H9 (cell line): ENCODE results near the gene SSR3. TPM values are rescaled to one million over a fixed set of nuclear protein-coding genes. Genes with fewer than 3 reads are reported as not detected.

Experiments used
- DNase-seq: peaks from one replicate; pipeline ENCODE4 v3.0.0-alpha.2; 2017
- H2AFZ ChIP-seq: one replicate; pipeline ENCODE4 v1.6.1; 2013; ENCODE audit warnings: mild to moderate bottlenecking, low read length, control low read depth, moderate library complexity
- H2AK5ac ChIP-seq: 2 replicates; pipeline ENCODE4 v1.6.1; 2013; ENCODE audit warnings: low read length, control low read depth, mixed read lengths; ENCODE audit not compliant: insufficient read length
- H2BK120ac ChIP-seq: one replicate; pipeline ENCODE4 v1.6.1; 2013; ENCODE audit warnings: low read depth, mild to moderate bottlenecking, low read length, control low read depth, inconsistent platforms; ENCODE audit not compliant: poor library complexity, severe bottlenecking
- H2BK12ac ChIP-seq: 2 replicates; pipeline ENCODE4 v1.6.1; 2013; ENCODE audit warnings: low read length, control low read depth, mixed read lengths, low read depth; ENCODE audit not compliant: insufficient read length
- H2BK15ac ChIP-seq: 2 replicates; pipeline ENCODE4 v1.6.1; 2013; ENCODE audit warnings: low read depth, low read length, control low read depth
- H2BK20ac ChIP-seq: one replicate; pipeline ENCODE4 v1.6.1; 2013; ENCODE audit warnings: low read depth, mild to moderate bottlenecking, low read length, control low read depth, inconsistent platforms; ENCODE audit not compliant: poor library complexity, severe bottlenecking
- H2BK5ac ChIP-seq: 2 replicates; pipeline ENCODE4 v1.6.1; 2013; ENCODE audit warnings: low read length, control low read depth, mixed read lengths; ENCODE audit not compliant: insufficient read length
- H3K14ac ChIP-seq: 2 replicates; pipeline ENCODE4 v1.6.1; 2013; ENCODE audit warnings: low read length, control low read depth; ENCODE audit not compliant: insufficient read depth
- H3K18ac ChIP-seq: 2 replicates; pipeline ENCODE4 v1.6.1; 2013; ENCODE audit warnings: low read depth, mild to moderate bottlenecking, mixed read lengths, low read length, control low read depth; ENCODE audit not compliant: insufficient read length
- H3K23ac ChIP-seq: 2 replicates; pipeline ENCODE4 v1.6.1; 2013; ENCODE audit warnings: low read length, control low read depth, mixed read lengths, low read depth; ENCODE audit not compliant: insufficient read length
- H3K23me2 ChIP-seq: 2 replicates; pipeline ENCODE4 v1.6.1; 2013; ENCODE audit warnings: low read depth, mild to moderate bottlenecking, mixed read lengths, low read length, control low read depth; ENCODE audit not compliant: insufficient read length, poor library complexity, severe bottlenecking
- H3K27ac ChIP-seq: 2 replicates; pipeline ENCODE4 v1.5.1; 2013; ENCODE audit warnings: low read length, control low read depth, mixed read lengths, low read depth; ENCODE audit not compliant: insufficient read length
- H3K27me3 ChIP-seq: 2 replicates; pipeline ENCODE4 v1.6.1; 2013; ENCODE audit warnings: low read length, control low read depth, inconsistent platforms; ENCODE audit not compliant: insufficient read depth
- H3K4ac ChIP-seq: 2 replicates; pipeline ENCODE4 v1.6.1; 2013; ENCODE audit warnings: low read depth, mild to moderate bottlenecking, control low read depth, inconsistent platforms, low read length, moderate library complexity
- H3K4me1 ChIP-seq: 2 replicates; pipeline ENCODE4 v1.6.1; 2013; ENCODE audit warnings: low read length, control low read depth, inconsistent platforms; ENCODE audit not compliant: insufficient read depth
- H3K4me2 ChIP-seq: 2 replicates; pipeline ENCODE4 v1.6.1; 2013; ENCODE audit warnings: low read length, control low read depth, mixed read lengths; ENCODE audit not compliant: insufficient read length, insufficient read depth
- H3K56ac ChIP-seq: 2 replicates; pipeline ENCODE4 v1.6.1; 2013; ENCODE audit warnings: low read depth, mild to moderate bottlenecking, mixed read lengths, low read length, control low read depth; ENCODE audit not compliant: insufficient read length
- H3K79me1 ChIP-seq: 2 replicates; pipeline ENCODE4 v1.6.1; 2013; ENCODE audit warnings: low read depth, mild to moderate bottlenecking, moderate library complexity, low read length, control low read depth, inconsistent platforms; ENCODE audit not compliant: insufficient read depth, poor library complexity, severe bottlenecking
- H3K79me2 ChIP-seq: 2 replicates; pipeline ENCODE4 v1.6.1; 2013; ENCODE audit warnings: low read length, control low read depth, inconsistent platforms; ENCODE audit not compliant: insufficient read depth
- H3K9ac ChIP-seq: 2 replicates; pipeline ENCODE4 v1.6.1; 2013; ENCODE audit warnings: low read length, control low read depth, mixed read lengths; ENCODE audit not compliant: insufficient read length; ENCODE audit errors: extremely low read depth
- H3K9me3 ChIP-seq: one replicate; pipeline ENCODE4 v1.6.1; 2013; ENCODE audit warnings: low read depth, low read length, inconsistent platforms; ENCODE audit not compliant: control insufficient read depth
- H3T11ph ChIP-seq: one replicate; pipeline ENCODE4 v1.6.1; 2013; ENCODE audit warnings: mild to moderate bottlenecking, low read length, control low read depth, inconsistent platforms
- H4K20me1 ChIP-seq: one replicate; pipeline ENCODE4 v1.6.1; 2013; ENCODE audit not compliant: control insufficient read depth, insufficient read length, insufficient read depth
- H4K5ac ChIP-seq: 2 replicates; pipeline ENCODE4 v1.6.1; 2013; ENCODE audit warnings: low read depth, mild to moderate bottlenecking, mixed read lengths, low read length, control low read depth; ENCODE audit not compliant: insufficient read length
- H4K8ac ChIP-seq: replicated peaks from 2 replicates; pipeline ENCODE4 v1.6.1; 2013; ENCODE audit warnings: low read length, control low read depth, mixed read lengths, low read depth; ENCODE audit not compliant: insufficient read length
- H4K91ac ChIP-seq: 2 replicates; pipeline ENCODE4 v1.6.1; 2013; ENCODE audit warnings: low read depth, mild to moderate bottlenecking, moderate library complexity, mixed read lengths, low read length, control low read depth; ENCODE audit not compliant: insufficient read length
- H3K27ac Mint-ChIP-seq, 3 experiments: 2 replicates in 2 of 3; 3 replicates in 1 of 3; pipeline ENCODE4 v1.8.0; 2020 to 2021; ENCODE audit warnings: mixed read lengths in 3 of 3, mild to moderate bottlenecking in 1 of 3, moderate library complexity in 1 of 3
- H3K27me3 Mint-ChIP-seq: 2 replicates; pipeline ENCODE4 v1.8.0; 2021; ENCODE audit warnings: low read depth, mild to moderate bottlenecking, moderate library complexity, mixed read lengths
- H3K36me3 Mint-ChIP-seq, 3 experiments: 2 replicates in 2 of 3; 3 replicates in 1 of 3; pipeline ENCODE4 v1.8.0; 2020 to 2021; ENCODE audit warnings: low read depth in 3 of 3, mixed read lengths in 3 of 3; ENCODE audit not compliant: insufficient read depth in 1 of 3
- H3K4me1 Mint-ChIP-seq, 2 experiments: 2 replicates each; pipeline ENCODE4 v1.8.0; 2020; ENCODE audit warnings: mixed read lengths in 2 of 2
- H3K4me3 Mint-ChIP-seq, 2 experiments: 2 replicates in 1 of 2; 3 replicates in 1 of 2; pipeline ENCODE4 v1.8.0; 2020 to 2021; ENCODE audit warnings: mild to moderate bottlenecking in 2 of 2, mixed read lengths in 2 of 2, moderate library complexity in 1 of 2
- H3K9me3 Mint-ChIP-seq, 2 experiments: 2 replicates in 1 of 2; 3 replicates in 1 of 2; pipeline ENCODE4 v1.8.0; 2020; ENCODE audit warnings: mild to moderate bottlenecking in 2 of 2, mixed read lengths in 2 of 2, moderate library complexity in 1 of 2
- CTCF ChIP-seq: fragments of 200-600 bp; sonication (generic); conservative IDR thresholded peaks from 3 replicates; pipeline ENCODE4 v1.8.0; 2021; ENCODE audit warnings: antibody characterized with exemption, mild to moderate bottlenecking
- WGBS: extraction: QIAGEN DNeasy Blood & Tissue Kit; methylation state at CpG from one replicate; pipeline ENCODE4 v1.1.7; 2013; ENCODE audit warnings: missing lambda C conversion rate, low lambda C conversion rate, mixed read lengths; ENCODE audit not compliant: insufficient read length; ENCODE audit errors: extremely low coverage; 5-methylcytosine and 5-hydroxymethylcytosine counted together
- total RNA-seq: library from RNA; stranded (reverse); gene quantifications from 2 replicates; pipeline ENCODE4 v1.2.1, GENCODE V29; 2021

The SSR3 gene
- total RNA-seq, 1 experiment from 2014 or later = 177 TPM

GRCh38 chr3:156587760-156588069 lies 32.8 kb upstream of the SSR3 start:
- no peak overlapping the region for H3K4me2 ChIP-seq
- no peaks in the 10 kb centered on the region for H3K36me3 Mint-ChIP-seq
- H3K18ac ChIP-seq = no peak overlapping the region
- H3K4ac ChIP-seq = no peak overlapping the region
- no peaks in the 10 kb centered on the region for H3K23me2 ChIP-seq
- no CpG with 5 or more reads among the region's 1 CpG for WGBS
- no peak overlapping the region for H2BK20ac ChIP-seq
- no peaks in the 10 kb centered on the region for H3K27me3 Mint-ChIP-seq
- H3K27ac ChIP-seq = no peak overlapping the region
- no peaks in the 10 kb centered on the region for H3K79me2 ChIP-seq
- H3K79me1 ChIP-seq = no peaks in the 10 kb centered on the region
- no peaks in the 10 kb centered on the region for H3K27me3 ChIP-seq
- H3K23ac ChIP-seq = no peak overlapping the region
- no peak overlapping the region for H4K5ac ChIP-seq
- H3K14ac ChIP-seq = no peak overlapping the region
- H2AK5ac ChIP-seq = no peak overlapping the region
- peaks cover 0 to 1% of the 10 kb centered on the region in 2 experiments; a peak in 1 of 5 replicates for H3K9me3 Mint-ChIP-seq
- no peak overlapping the region for H2BK15ac ChIP-seq
- no peak overlapping the region for H3K4me3 Mint-ChIP-seq
- H4K20me1 ChIP-seq = no peaks in the 10 kb centered on the region
- H3K9ac ChIP-seq = no peak overlapping the region
- no peak for TF ChIP-seq CTCF
- no peak overlapping the region for H2BK120ac ChIP-seq
- H2AFZ ChIP-seq = no peak overlapping the region
- no peak overlapping the region for H3K56ac ChIP-seq
- no peaks in the 10 kb centered on the region for H3K4me1 ChIP-seq
- no peak overlapping the region for H4K91ac ChIP-seq
- no peaks in the 10 kb centered on the region for H3K4me1 Mint-ChIP-seq
- H2BK5ac ChIP-seq = no peak overlapping the region
- H3T11ph ChIP-seq = no peak overlapping the region
- no peak overlapping the region for H3K27ac Mint-ChIP-seq
- H4K8ac ChIP-seq = no peak overlapping the region
- no peaks in the 10 kb centered on the region for H3K9me3 ChIP-seq
- H2BK12ac ChIP-seq = no peak overlapping the region
- DNase-seq = no peak
